Ramos (cell line): Measurements from ENCODE around the gene TNKS1BP1.

Experiments
- in situ Hi-C: fragments of 300-500 bp; cut with MboI; formaldehyde crosslinking; loops from one replicate; pipeline ENCODE4 v1.14.3; 2022; ENCODE audit warnings: low sequenced_read_pairs; ENCODE audit not compliant: unreplicated experiment

Gene TNKS1BP1

GRCh38 chr11:57336111-57336666, 11.4 kb upstream of the TNKS1BP1 start:
- in situ Hi-C loops = no loop called here

GRCh38 chr11:57335343-57336110, 10.8 kb upstream of the TNKS1BP1 start, which contains the start of gene SSRP1:
Gene SSRP1, minus strand, starts transcription at chr11:57335892. Its CDS starts 771 bp downstream, at chr11:57335121.
- in situ Hi-C loops = no loop called here

- in situ Hi-C loops = no loop called here
Observed at GRCh38 chr11:57335023-57335342, 10.2 kb upstream of the TNKS1BP1 start.

GRCh38 chr11:57332694-57333440, 8.1 kb upstream of the TNKS1BP1 start:
- in situ Hi-C loops = no loop called here

- in situ Hi-C loops = no loop called here
Observed at GRCh38 chr11:57331720-57332119, 7.0 kb upstream of the TNKS1BP1 start.

- in situ Hi-C loops = no loop called here
Observed at GRCh38 chr11:57330029-57330428, 5.3 kb upstream of the TNKS1BP1 start.

- in situ Hi-C loops = no loop called here
Observed at GRCh38 chr11:57327721-57328120, 3.0 kb upstream of the TNKS1BP1 start.

- in situ Hi-C loops = no loop called here
Observed at GRCh38 chr11:57325735-57326048, 940 bp upstream of the TNKS1BP1 start.

- in situ Hi-C loops = no loop called here
Observed at GRCh38 chr11:57324154-57324885, 432 bp downstream of the TNKS1BP1 start.

GRCh38 chr11:57323855-57324153, 948 bp downstream of the TNKS1BP1 start:
- in situ Hi-C loops = no loop called here

GRCh38 chr11:57323167-57323854, 1.4 kb downstream of the TNKS1BP1 start:
- in situ Hi-C loops = no loop called here

GRCh38 chr11:57322256-57323166, 2.2 kb downstream of the TNKS1BP1 start:
- in situ Hi-C loops = no loop called here

- in situ Hi-C loops = no loop called here
Observed at GRCh38 chr11:57321388-57322255, 3.1 kb downstream of the TNKS1BP1 start.

GRCh38 chr11:57320719-57321387, 3.9 kb downstream of the TNKS1BP1 start:
- in situ Hi-C loops = no loop called here

GRCh38 chr11:57320067-57320718, 4.6 kb downstream of the TNKS1BP1 start:
- in situ Hi-C loops = no loop called here

GRCh38 chr11:57318178-57318577, 6.6 kb downstream of the TNKS1BP1 start:
- in situ Hi-C loops = no loop called here

GRCh38 chr11:57316017-57316416, 8.7 kb downstream of the TNKS1BP1 start:
- in situ Hi-C loops = no loop called here

- in situ Hi-C loops = no loop called here
Observed at GRCh38 chr11:57315491-57315890, 9.3 kb downstream of the TNKS1BP1 start.
